IPS-18c (cell line): ENCODE measurements around the gene ANXA11.
"Not testable (repeated sequence)": the region's sequence is repeated elsewhere in the genome, so short reads cannot be mapped to it uniquely, and the experiment has no call there.

Source experiments
- H3K4me3 ChIP-seq: 2 replicates; pipeline ENCODE4 v1.7.0; 2013; ENCODE audit warnings: low read depth, mild to moderate bottlenecking, low read length, moderate library complexity; ENCODE audit not compliant: insufficient read depth
- H3K9me3 ChIP-seq: one replicate; pipeline ENCODE4 v1.6.1; 2013; ENCODE audit warnings: mild to moderate bottlenecking, low read length, moderate library complexity; ENCODE audit not compliant: control insufficient read depth, insufficient read depth

Gene ANXA11

DNA sequence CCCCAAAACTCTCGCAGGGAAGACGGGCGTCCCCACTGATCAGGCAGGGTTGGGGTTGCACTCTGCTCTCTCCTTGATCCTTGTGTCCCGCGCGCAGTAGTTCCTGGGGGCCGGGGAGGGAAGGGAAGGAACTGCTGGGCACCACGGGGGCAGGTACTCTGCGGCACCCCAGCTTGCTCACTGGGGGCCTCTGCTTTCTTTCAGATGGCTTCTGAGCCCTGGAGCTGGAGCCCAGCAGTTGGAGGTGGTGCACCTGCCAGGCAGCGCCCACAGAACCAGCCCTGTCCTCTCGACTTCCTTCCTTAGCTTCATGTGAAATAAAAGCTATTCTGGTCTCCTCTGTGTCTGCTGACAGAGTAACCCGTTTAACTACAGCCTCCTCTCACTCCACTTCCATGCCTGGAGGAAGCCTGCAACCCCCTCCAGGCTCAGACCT, 60.6 kb downstream of the ANXA11 start:
- H3K4me3 ChIP-seq, result no peak overlapping the region
- peaks cover 2% of the 10 kb centered on the region for H3K9me3 ChIP-seq

DNA sequence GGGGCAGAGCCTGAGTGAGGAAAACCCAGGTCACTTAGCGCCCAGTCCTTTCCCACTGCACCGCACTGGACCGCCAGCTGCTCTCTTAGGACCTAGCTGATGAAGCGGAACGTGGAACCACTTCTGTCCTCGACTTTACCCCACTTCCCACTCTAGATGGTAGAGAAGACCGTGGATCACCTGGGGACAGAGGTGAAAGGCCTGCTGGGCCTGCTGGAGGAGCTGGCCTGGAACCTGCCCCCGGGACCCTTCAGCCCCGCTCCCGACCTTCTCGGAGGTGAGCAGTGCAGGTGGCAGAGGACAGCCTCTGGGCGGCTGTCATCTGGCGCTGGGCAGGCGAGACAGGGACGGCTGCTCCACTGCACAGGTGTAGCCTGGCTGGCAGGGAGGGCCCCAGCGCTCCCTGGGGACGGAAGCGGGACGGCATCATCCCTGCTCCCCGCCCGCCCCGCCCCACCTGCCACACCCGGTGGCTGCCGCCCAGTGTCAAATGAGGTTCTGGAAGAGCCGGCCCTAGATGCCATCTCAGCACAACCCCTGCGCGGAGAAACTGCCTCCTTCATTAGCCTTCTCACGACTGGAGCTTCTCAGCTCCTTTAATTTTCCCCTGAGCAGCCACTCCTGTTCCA, 61.2 kb downstream of the ANXA11 start:
- peaks cover 2% of the 10 kb centered on the region for H3K9me3 ChIP-seq
- no peak overlapping the region for H3K4me3 ChIP-seq

DNA sequence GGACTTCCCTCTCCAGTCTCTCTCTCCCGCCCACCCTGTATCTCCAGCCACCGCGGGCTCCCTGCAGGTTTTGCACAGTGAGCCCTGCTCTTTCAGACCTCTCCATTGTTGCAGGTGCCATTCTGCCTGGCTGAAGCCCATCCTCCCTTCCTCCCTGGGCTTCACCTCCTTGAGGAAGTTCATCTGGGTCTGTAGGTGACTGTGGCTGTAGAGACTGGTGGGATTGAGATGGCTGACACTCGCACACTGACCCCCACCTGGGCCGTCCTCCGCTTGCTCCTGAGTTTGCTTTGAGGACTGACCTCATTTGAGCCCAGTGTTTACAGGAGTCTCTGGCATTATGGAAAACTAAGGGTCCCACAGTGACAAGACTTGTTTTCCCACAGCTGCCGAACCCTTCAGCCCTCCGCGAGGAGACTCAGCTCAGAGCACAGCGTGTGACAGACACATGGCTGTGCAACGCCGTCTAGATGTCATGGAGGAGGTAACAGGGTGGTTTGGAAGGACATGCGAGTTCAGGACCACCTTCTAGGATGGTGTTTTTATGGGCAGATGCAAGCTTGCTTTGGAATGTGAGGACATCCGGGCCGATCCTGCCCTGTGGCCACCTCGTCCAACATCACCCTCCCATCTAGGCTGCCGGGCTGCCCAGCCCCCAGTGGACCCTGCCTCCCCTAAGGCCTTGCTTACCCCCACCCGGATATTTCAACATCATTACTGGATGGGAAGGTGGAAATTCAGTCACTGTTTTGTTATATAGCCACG, 63.5 kb downstream of the ANXA11 start:
- Histone ChIP-seq H3K9me3 (peaks cover 2% of the 10 kb centered on the region), H3K4me3 (no peak overlapping the region)

DNA sequence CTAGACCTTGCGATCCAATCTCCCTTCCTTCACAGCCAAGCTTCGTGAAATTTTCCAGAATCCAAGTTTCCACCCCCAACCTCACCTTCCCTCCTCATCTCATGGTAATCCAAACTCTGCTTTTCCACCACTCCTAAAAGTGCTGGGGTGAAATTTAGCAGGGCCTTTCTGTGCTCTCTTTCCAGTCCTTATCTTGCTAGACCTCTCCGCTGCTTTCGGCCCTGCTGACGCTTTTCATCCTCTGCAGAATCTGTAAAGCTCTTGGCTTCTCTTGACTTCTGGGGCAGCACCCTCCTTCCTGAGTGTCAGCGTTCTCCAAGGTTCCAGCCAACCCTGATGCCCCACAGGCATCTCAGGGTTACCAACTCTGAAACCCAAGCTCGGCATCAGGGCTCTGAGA, 65.1 kb downstream of the ANXA11 start:
- Histone ChIP-seq H3K9me3 (peaks cover 2% of the 10 kb centered on the region), H3K4me3 (no peak overlapping the region)

DNA sequence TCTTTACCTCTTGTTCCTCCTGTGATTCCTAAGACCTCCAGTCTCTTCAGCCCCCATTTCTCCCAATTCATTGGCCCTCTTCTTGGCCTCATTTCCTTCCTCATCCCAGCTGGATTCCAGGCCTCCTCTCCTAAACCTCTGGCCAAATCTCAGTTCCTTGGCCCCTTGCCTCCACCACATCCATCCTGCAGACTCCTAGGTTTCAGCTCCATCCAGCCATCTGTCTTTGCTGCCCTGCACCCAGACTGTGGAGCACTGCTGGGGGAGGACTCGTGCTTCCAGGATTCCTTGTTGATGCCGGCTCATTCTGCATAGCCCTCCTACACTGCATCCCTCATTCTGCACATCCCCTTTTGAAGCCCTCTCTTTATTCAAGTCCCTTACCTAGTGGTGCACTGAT, 66.1 kb downstream of the ANXA11 start:
- Histone ChIP-seq H3K9me3 (peaks cover 2% of the 10 kb centered on the region), H3K4me3 (no peak overlapping the region)

DNA sequence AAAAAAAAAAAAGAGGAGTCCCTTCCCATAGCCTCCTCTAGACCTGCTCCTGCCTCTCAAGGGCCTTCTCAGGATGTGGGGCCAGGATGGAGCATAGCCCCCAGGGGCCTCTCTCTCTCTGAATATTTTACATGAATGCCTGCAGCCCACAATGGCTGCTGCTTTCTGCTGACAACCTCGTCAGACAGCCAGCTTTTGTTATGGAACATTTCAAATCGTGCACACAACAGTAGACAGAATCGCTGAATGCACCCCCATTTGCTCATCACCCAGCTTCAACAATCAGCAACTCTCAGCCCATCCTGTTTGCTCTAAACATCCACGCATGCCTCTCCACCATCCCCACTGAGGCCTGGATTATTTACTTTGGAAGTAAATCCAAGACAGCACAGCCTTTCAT, 67.4 kb downstream of the ANXA11 start:
- no peaks in the 10 kb centered on the region for H3K9me3 ChIP-seq
- no peak overlapping the region for H3K4me3 ChIP-seq

DNA sequence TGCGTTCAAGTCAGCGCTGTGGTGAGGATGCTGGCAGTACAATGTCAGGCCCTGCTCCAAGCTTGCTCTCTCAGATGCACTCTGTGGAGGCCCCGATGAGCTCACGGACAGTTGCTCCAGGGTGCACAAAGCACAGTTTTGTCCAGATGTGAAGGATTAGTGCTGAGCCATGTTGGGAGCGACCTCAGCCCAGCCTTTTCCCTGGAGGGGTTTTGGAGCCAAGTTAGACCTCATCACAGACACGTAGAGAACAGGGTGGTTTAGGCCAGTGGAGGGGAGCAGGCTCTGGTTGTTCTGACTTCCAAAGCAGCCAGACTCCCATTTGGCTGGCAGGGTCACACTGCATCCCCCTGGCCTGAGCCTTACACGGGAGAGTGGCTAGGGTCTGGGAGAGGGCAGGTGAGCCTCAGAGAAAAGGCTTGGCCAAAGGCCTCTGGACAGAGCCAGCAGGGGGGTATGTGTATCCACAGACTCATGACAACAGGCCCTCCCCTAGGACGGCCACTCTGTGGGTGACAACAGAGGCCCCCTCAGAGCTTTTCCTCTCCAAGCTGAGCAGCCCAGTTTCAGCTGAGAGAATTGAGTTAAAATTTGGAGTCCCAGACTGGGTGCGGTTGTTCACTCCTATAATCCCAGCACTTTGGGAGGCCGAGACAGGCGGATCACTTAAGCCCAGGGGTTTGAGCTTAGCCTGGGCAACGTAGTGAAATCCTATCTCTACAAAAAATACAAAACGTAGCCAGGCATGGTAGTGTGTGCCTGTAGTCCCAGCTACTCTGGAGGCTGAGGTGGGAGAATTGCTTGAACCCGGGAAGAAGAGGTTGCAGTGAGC, 68.1 kb downstream of the ANXA11 start:
- Histone ChIP-seq H3K4me3 (no peak overlapping the region), H3K9me3 (peaks cover under 1% of the 10 kb centered on the region)

DNA sequence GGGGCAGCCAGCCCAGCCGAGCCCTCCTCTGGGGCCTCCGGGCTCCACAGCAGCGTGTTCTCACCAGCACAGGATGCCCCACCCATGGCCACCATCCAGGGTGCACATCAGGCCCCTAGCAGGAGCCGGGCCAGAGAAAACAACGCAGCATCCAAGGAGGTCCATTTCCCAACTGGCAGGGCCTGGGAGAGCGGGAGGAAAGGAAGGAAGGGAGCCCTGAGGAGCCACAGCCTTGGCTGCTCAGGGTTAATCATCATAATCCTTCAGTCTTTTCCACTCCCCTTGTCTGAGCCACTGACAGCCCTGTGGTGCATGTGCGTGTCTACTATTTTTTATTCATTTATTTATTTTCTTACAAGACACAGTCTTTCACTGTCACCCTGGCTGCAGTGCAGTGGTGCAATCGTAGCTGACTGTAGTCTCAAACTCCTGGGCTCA, 69.2 kb downstream of the ANXA11 start:
- Histone ChIP-seq H3K4me3 (no peak overlapping the region), H3K9me3 (peaks cover 2% of the 10 kb centered on the region)

DNA sequence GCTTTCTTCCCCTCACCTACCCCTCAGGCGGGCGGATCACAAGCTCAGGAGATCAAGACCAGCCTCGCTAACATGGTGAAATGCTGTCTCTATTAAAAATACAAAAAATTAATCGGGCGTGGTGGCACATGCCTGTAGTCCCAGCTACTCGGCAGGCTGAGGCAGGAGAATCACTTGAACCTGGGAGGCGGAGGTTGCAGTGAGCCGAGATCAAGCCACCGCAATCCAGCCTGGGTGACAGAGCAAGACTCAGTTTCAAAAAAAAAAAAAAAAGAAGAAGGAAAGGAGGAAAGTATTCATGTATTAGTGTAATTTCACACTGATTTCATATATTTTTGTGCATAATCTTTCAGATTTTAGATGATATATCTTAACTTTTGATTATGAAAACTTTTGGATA, 71.7 kb downstream of the ANXA11 start:
- not testable (repeated sequence) for H3K9me3 ChIP-seq, H3K4me3 ChIP-seq

DNA sequence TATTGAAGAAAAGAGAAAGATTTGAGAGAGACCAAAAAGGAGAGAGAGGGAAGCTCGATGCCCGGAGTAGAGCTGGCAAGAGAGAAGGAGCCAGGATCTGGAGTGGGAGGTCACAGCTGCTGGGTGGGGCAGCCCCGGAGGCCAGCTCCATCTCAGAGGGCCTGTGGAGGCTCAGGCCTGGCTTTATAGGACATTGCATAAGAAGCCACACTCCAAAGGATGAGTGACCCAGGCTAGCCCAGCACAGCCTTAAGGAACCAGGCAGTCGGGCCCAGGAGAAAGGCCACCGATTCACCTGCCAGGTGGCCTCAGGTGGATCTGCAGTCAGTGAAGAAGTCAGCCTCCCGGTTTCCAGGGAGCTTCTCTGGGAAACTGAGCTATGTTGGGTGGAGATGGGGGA, 72.1 kb downstream of the ANXA11 start:
- peaks cover 2% of the 10 kb centered on the region for H3K9me3 ChIP-seq
- peak overlapping the region; percentile 64; the same call in 1 of the 2 replicates for H3K4me3 ChIP-seq

DNA sequence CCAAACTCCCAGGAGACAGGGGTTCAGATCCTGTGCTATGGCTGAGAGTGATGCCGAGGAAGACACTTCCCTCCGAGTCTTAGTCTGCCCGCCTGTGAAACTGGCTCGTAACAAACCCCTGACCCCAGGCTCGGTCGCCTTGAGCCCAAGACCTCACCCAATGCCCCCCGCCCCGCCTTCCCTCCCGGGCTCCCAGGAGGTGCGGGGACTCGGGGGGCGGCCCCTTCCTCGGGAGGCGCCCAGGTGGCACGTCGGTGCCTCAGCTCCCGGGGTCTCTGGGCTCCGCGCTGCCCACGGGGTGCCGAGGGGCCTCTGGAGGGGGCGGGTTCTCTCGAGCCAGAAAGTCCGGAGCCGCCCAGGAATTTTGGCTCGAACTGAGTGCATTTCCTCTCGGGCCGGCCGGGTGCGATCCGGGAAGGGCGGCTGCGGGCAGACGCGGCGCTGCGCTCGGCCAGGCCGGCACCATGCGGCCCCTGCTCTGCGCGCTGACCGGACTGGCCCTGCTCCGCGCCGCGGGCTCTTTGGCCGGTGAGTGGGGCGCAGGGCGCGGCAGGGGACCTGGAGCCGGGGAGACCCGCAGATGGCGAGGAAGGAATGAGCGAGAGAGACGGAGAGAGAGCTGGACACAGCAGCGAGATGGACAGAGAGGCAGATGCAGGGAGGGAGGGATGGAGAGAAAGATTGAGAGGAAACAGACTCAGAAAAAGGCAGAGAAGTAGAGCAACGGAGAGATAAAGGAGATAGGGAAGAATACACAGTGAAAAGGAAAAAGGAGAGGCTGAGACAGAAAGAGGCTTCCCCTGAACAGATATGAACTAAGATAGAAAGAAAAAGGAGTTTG, 72.8 kb downstream of the ANXA11 start, which contains the start of gene PLAC9:
PLAC9 (plus strand) TSS at position 432 of the 841 bp plus-strand sequence; CDS start at position 465, 33 bp downstream.
- Histone ChIP-seq H3K9me3 (peaks cover 2% of the 10 kb centered on the region), H3K4me3 (peak within 1 kb of the TSS; percentile 64)

DNA sequence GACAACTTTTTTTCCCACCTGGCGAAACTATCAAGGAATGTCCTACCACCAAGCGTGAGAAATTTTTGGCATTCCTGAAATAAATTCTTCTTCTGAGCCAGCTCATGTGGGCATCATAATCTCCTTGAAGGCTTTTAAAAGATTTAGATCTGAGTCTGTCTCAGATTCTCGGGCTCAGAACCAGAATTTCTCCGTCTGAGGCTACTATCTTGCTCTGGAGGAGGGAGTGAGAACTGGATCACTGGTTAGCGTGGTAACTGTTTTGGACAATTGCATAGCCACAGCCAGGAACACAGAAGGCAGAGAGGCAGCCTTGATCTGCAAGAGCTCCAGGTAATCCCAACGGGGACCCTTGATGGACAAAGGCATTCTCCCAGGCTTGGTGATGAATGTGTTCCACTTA, 73.8 kb downstream of the ANXA11 start:
- no peak overlapping the region for H3K4me3 ChIP-seq
- H3K9me3 ChIP-seq, result peaks cover 2% of the 10 kb centered on the region

DNA sequence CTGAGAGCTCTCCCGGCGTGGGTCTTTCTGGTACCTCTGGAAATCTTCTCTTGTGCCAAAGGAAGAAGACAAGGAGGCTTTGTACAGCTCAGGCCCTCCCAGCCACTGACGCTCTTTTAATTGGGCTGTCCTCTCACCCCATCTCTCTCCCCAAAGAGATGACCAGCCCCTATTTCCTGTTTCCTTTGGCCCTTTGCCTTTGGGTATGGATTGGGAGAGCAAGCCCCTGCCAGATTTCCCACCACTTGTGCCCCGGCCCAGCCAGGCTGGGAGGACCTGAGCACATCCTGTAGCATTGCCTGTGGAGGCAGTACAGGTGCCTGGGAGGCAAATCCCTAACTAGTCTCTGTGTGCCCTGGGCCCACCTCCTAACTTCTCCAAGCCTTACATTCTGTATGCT, 78.5 kb downstream of the ANXA11 start:
- Histone ChIP-seq H3K9me3 (no peaks in the 10 kb centered on the region), H3K4me3 (no peak overlapping the region)

DNA sequence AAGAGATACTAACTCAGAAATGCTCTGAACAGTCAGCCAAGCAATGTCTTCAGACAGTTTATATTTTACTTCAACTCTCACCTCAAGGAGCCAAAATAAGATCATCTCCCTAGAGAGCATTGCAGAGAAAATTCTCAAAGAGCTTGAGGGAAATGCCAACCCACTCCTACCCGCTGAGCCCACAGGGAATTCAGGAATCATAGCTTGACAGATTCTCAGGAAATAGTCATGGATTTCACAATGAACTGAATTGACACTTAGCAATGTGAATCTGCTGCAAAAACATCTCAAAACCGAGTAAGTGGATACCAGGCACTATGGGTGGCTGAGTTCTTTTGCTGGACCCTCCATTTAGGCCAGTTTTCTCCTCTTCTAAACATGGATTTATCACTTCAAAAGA, 82.6 kb downstream of the ANXA11 start:
- no peak overlapping the region for H3K4me3 ChIP-seq
- H3K9me3 ChIP-seq, result no peaks in the 10 kb centered on the region

DNA sequence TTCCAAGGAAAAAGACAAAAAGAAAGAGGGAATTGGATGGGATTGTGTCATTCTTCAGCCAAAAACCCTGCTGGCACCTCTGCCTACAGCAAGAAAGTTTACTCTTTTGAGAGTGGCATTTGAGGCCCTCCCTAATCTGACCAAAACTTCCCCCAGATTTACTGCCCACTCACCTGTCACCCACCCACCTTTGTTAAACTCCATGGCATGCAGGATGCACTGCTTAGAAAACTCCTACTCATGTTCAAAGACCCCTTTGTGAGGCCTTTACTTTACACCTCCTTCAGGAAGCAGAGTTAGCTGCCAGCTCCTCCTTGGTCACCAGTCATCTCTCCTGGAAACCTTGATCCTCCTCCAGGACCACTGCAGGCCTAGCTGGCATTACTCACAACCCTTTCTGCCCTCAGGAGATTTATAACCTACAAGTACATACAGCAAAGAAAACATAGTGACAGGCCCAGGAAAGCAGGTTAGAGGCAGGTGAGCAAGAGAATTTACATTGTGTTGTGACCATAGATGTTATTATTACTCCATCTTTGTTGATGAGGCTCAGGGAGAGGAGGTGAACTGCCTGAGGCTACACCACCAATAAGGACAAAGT, 83.1 kb downstream of the ANXA11 start:
- H3K4me3 ChIP-seq, result no peak overlapping the region
- no peaks in the 10 kb centered on the region for H3K9me3 ChIP-seq

DNA sequence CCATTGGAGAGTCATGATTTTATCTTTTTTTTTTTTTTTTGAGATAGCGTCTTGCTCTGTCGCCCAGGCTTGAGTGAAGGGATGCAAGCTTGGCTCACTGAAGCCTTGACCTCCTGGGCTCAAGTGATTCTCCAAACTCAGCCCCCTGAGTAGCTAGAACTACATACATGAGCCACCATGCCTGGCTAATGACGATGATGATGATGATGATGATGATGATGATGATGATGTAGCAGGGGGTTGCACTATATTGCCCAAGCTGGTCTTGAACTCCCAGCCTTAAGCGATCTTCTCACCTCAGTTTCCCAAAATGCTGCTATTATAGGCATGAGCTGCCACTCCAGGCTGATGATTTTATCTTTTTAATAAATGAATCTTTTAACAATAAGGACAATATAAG, 86.7 kb downstream of the ANXA11 start:
- Histone ChIP-seq H3K4me3 (no peak overlapping the region), H3K9me3 (no peaks in the 10 kb centered on the region)

DNA sequence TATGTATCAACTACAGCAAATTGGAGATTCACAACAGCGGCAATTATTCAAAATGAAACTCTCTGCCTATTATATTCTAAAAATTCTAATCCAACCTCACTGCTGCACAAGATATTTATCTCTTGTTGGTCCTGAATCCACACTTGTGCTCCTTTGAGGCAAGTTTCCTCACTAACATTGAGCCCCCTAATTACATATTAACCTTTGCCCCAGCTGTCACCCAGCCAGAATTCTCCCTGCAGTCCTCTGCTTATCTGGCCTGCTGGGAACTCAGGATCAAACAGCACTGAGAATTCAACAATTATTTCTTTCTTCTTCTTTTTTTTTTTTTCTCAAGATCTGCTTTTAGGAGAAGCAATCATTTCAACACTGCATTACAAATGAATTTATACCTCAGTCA, 94.4 kb downstream of the ANXA11 start:
- Histone ChIP-seq H3K4me3 (no peak overlapping the region), H3K9me3 (peaks cover 11% of the 10 kb centered on the region)
